Cardiac muscle cell (in vitro differentiated cells and primary cell): ENCODE measurements around the gene SOX15. TPM values are rescaled to one million over a fixed set of nuclear protein-coding genes. Genes with fewer than 3 reads are reported as not detected.

ENCODE experiments used
- DNase-seq, 2 donors: peaks; one replicate each; pipeline versions ENCODE4 v3.0.0 to v3.0.0-alpha.2; 2010 to 2017; ENCODE audit warnings: low read depth in 1 of 2, low spot score in 1 of 2
- H3K27ac ChIP-seq: fragments of 200-600 bp; sonication (generic); 2 replicates; pipeline ENCODE4 v1.5.1; 2016
- H3K27me3 ChIP-seq: fragments of 200-600 bp; sonication (generic); 2 replicates; pipeline ENCODE4 v1.6.0; 2016; ENCODE audit warnings: control low read depth
- H3K36me3 ChIP-seq: fragments of 200-600 bp; sonication (generic); 2 replicates; pipeline ENCODE4 v1.5.1; 2016; ENCODE audit warnings: control low read depth
- H3K4me1 ChIP-seq: fragments of 200-600 bp; sonication (generic); 2 replicates; pipeline ENCODE4 v1.8.1; 2017; ENCODE audit warnings: low read depth, mild to moderate bottlenecking, mixed run types
- H3K4me3 ChIP-seq: fragments of 200-600 bp; sonication (generic); 2 replicates; pipeline ENCODE4 v1.5.1; 2016; ENCODE audit warnings: mild to moderate bottlenecking
- H3K9me3 ChIP-seq: fragments of 200-600 bp; sonication (generic); 2 replicates; pipeline ENCODE4 v1.5.1; 2017; ENCODE audit warnings: low read depth, mild to moderate bottlenecking, control low read depth
- polyA plus RNA-seq: library from polyadenylated mRNA; unstranded; fragments of >200 nt; fragmentation: Nextera tagmentation; extraction: Ambion mirVana; gene quantifications from 2 replicates; pipeline ENCODE4 v1.2.1, GENCODE V29; 2016
- total RNA-seq: library from RNA; depleted of rRNA; stranded (reverse); fragments of >200 nt; gene quantifications from 2 replicates; pipeline ENCODE4 v1.2.3, GENCODE V29; 2016
- TF ChIP-seq, protein P1 (sequence below): IDR thresholded peaks from 2 replicates; pipeline ENCODE4 v1.5.1; 2012; ENCODE audit warnings: low read depth, mild to moderate bottlenecking, low read length

Gene SOX15
- total and polyA plus RNA-seq, 2 experiments from 2014 or later: 5.3 to 5.4 TPM

DNA sequence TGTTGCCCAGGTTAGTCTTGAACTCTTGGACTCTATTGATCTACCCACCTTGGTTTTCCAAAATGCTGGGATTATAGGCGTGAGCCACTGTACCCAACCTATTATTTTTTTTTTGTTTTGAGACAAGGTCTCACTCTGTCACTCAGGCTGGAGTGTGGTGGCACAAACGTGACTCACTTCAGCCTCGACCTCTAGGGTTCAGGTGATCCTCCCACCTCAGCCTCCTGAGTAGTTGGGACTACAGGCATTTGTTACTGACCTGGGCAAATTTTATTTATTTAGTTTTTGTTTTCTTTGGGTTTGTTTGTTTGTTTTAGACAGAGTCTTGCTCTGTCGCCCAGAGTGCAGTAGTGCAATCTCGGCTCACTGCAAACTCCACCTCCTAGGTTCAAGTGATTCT, 33.8 kb upstream of the SOX15 start:
- Histone ChIP-seq H3K36me3 (no peaks in the 10 kb centered on the region), H3K27me3 (no peaks in the 10 kb centered on the region), H3K4me3 (no peak overlapping the region), H3K4me1 (peaks cover 9% of the 10 kb centered on the region), H3K27ac (no peak overlapping the region), H3K9me3 (no peaks in the 10 kb centered on the region)
- TF ChIP-seq, protein P1, sequence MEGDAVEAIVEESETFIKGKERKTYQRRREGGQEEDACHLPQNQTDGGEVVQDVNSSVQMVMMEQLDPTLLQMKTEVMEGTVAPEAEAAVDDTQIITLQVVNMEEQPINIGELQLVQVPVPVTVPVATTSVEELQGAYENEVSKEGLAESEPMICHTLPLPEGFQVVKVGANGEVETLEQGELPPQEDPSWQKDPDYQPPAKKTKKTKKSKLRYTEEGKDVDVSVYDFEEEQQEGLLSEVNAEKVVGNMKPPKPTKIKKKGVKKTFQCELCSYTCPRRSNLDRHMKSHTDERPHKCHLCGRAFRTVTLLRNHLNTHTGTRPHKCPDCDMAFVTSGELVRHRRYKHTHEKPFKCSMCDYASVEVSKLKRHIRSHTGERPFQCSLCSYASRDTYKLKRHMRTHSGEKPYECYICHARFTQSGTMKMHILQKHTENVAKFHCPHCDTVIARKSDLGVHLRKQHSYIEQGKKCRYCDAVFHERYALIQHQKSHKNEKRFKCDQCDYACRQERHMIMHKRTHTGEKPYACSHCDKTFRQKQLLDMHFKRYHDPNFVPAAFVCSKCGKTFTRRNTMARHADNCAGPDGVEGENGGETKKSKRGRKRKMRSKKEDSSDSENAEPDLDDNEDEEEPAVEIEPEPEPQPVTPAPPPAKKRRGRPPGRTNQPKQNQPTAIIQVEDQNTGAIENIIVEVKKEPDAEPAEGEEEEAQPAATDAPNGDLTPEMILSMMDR: no peak
- DNase-seq: no peak

DNA sequence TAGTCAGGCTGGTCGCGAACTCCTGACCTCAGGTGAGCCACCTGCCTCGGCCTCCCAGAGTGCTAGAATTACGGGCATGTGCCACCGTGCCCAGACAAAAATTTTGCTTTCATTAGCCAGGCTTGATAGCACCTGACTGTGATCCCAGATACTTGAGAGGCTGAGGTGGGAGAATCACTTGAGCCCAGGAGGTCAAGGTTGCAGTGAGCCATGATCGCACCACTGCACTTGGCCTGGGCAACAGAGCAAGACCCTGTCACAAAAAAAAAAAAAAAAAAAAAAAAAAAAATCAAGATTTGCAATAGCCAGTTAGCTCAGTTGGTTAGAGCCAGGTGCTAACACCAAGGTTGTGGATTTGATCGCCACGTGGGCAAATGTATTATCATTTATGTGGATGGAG, 30.9 kb upstream of the SOX15 start:
- Histone ChIP-seq H3K27me3 (no peaks in the 10 kb centered on the region), H3K4me1 (no peaks in the 10 kb centered on the region), H3K9me3 (no peaks in the 10 kb centered on the region), H3K27ac (no peak overlapping the region), H3K36me3 (no peaks in the 10 kb centered on the region), H3K4me3 (no peak overlapping the region)
- DNase-seq: no peak
- TF ChIP-seq, protein P1: no peak

DNA sequence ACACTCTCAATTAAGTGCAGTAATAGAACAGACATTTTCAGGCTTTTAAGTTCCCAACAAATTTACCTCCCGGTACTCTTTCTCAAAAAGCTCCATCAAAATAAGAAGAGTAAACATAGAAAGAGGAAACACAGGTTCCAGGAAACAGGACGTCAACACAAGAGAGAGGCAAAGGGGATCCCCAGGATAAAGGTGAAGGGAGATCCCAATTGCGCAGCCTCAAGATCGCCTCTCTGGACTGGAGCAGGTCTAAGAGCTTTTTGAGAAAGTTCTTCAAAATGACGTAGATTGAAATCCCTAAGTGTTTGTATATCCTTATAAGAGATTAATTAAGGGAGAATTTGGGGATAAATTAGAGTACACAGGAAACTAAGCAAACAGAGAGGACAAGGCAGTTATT, 28.7 kb upstream of the SOX15 start:
- Histone ChIP-seq H3K9me3 (no peaks in the 10 kb centered on the region), H3K27ac (no peak overlapping the region)
- DNase-seq: no peak

DNA sequence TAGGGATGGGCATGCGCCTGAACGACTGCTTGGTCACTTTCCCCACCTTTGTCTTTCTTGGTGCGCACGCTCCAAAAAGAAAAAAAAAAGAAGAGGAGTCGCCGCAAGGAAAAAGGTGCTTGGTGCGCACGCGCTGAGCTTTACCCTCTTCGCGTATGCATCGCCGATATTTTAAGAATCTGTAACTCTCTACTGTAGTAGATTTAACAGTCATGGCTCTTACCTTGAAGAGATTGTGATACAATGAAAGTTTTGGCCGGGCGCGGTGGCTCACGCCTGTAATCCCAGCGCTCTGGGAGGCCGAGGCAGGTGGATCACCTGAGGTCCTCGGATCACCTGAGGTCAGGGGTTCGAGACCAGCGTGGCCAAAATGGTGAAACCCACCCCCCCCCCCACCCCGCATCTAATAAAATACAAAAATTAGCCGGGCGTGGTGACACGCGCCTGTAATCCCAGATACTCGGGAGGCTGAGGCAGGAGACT, 25.4 kb upstream of the SOX15 start:
- H3K27ac ChIP-seq: peak overlapping the region; percentile 90
- peak overlapping the region; percentile 30 for H3K4me3 ChIP-seq
- H3K36me3 ChIP-seq: no peaks in the 10 kb centered on the region
- TF ChIP-seq, protein P1: no peak
- no peak for DNase-seq
- H3K9me3 ChIP-seq: no peaks in the 10 kb centered on the region
- peaks cover 11% of the 10 kb centered on the region for H3K4me1 ChIP-seq
- no peaks in the 10 kb centered on the region for H3K27me3 ChIP-seq

More for the DNA sequence above, 28.7 kb upstream of the SOX15 start:
- H3K36me3 ChIP-seq: no peaks in the 10 kb centered on the region
- peaks cover under 1% of the 10 kb centered on the region for H3K4me1 ChIP-seq
- no peak overlapping the region for H3K4me3 ChIP-seq
- H3K27me3 ChIP-seq: no peaks in the 10 kb centered on the region
- TF ChIP-seq, protein P1: no peak

DNA sequence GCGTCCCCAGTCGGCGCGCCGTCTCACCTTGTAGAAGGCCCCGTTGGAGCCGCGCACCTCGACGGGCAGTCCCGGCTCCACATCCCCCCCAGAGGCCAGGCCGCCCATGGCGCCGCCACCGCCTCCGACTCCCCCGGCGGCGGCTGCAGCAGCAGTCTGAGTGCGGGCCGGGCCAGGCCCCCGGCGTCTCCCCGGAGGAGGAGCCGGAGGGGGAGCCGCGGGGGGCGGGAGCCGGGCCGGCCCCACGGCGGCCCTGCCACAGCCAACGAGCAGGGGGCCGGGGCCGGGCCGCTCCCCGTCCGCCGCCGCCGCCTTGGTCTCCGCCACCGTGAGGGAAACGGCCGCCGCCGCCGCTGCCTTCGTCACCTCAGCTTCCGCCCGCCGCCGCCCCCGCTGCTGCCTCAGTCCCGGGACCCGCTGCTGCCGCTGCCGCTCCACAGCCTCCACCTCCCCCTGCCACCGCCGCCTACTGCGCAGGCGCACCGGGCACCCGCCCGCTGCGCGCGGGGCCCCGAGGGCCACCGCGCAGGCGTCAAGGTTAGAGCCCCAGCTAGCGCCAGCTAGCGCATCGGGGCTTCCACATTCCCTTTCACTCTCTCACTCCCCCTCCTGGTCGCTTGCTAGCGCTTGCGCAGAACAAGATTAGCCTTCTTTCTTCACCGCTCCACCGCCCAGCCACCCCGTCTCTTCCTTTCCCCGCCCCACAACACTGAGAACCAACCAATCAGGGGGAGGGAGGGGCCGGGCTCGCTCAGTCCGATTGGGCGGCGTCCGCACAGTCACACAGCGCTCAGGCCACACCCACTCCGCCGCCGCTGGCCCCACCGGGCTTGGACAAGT, 24.8 kb upstream of the SOX15 start, which contains the start of gene FXR2:
Gene FXR2 (minus strand): TSS at position 473 of the 840 bp plus-strand sequence. CDS start 365 bp downstream, at position 108.
- Histone ChIP-seq H3K4me1 (peaks cover 11% of the 10 kb centered on the region), H3K27ac (peak within 1 kb of the TSS; percentile 95), H3K4me3 (peak within 1 kb of the TSS; percentile 94), H3K36me3 (no peaks in the 10 kb centered on the region), H3K9me3 (no peaks in the 10 kb centered on the region), H3K27me3 (no peaks in the 10 kb centered on the region)
- peak; percentile 100 for DNase-seq
- TF ChIP-seq, protein P1: peak; percentile 65
